Panc1 (cell line): ENCODE data around the gene GSC2. TPM values are rescaled to one million over a fixed set of nuclear protein-coding genes. Genes with fewer than 3 reads are reported as not detected.

Source experiments
- ATAC-seq: fragments of 200-7000 bp; cut with Tn5 transposase; 2 replicates; pipeline ENCODE4 v1.9.1; 2020; ENCODE audit warnings: mild to moderate bottlenecking, moderate library complexity
- BruUV-seq: library from RNA; stranded (reverse); fragments of 400-500 nt; replicated peaks from 2 replicates; lab custom pipeline; 2021; lab: Mats Ljungman, UMichigan
- CTCF ChIA-PET: fragments of 300-600 bp; sonication (Branson Sonifier 250); formaldehyde crosslinking; loops from one replicate; lab custom pipeline; 2022; ENCODE audit warnings: antibody characterized with exemption; lab: Charles Lee
- POLR2A ChIA-PET: fragments of 300-600 bp; sonication (Branson Sonifier 250); formaldehyde crosslinking; loops from one replicate; lab custom pipeline; 2022; ENCODE audit warnings: antibody characterized with exemption; lab: Charles Lee
- DNase-seq: peaks from one replicate; pipeline ENCODE4 v3.0.0-alpha.2; 2010; ENCODE audit warnings: low read depth, low spot score
- H3K27ac ChIP-seq: 2 replicates; pipeline ENCODE4 v1.5.1; 2011; ENCODE audit warnings: mild to moderate bottlenecking, low read length, inconsistent platforms
- H3K27me3 ChIP-seq: fragments of 200-500 bp; sonication (Bioruptor generic); 2 replicates; pipeline ENCODE4 v1.6.0; 2014; ENCODE audit warnings: low read length, inconsistent platforms; ENCODE audit not compliant: control insufficient read depth, insufficient read depth
- H3K36me3 ChIP-seq: fragments of 200-500 bp; sonication (Bioruptor generic); 2 replicates; pipeline ENCODE4 v1.5.1; 2014; ENCODE audit warnings: inconsistent platforms, mild to moderate bottlenecking, low read length, moderate library complexity; ENCODE audit not compliant: control insufficient read depth, insufficient read depth
- H3K4me1 ChIP-seq: 2 replicates; pipeline ENCODE4 v1.5.1; 2011; ENCODE audit warnings: inconsistent platforms, mild to moderate bottlenecking, low read length, moderate library complexity; ENCODE audit not compliant: control insufficient read depth, insufficient read depth
- H3K4me3 ChIP-seq, 2 experiments: 2 replicates each; pipeline ENCODE4 v1.5.1; 2011 to 2012; ENCODE audit warnings: low read depth in 2 of 2, low read length in 2 of 2, mild to moderate bottlenecking in 2 of 2, inconsistent platforms in 1 of 2, moderate library complexity in 1 of 2
- H3K9me3 ChIP-seq: fragments of 200-500 bp; sonication (Bioruptor generic); 2 replicates; pipeline ENCODE4 v1.5.1; 2014; ENCODE audit warnings: low read depth, mild to moderate bottlenecking, inconsistent platforms, low read length, moderate library complexity; ENCODE audit not compliant: control insufficient read depth, insufficient read depth
- POLR2AphosphoS5 ChIP-seq: IDR thresholded peaks from 2 replicates; pipeline ENCODE4 v1.6.1; 2012; ENCODE audit warnings: mild to moderate bottlenecking, low read depth, low read length, moderate library complexity
- SIN3A ChIP-seq: IDR thresholded peaks from 2 replicates; pipeline ENCODE4 v1.6.1; 2012; ENCODE audit warnings: low read depth, mild to moderate bottlenecking, low read length, moderate library complexity, borderline replicate concordance; ENCODE audit not compliant: insufficient read depth
- TCF7L2 ChIP-seq: IDR thresholded peaks from 2 replicates; pipeline ENCODE4 v1.6.1; 2011; ENCODE audit warnings: mild to moderate bottlenecking, low read depth, low read length, inconsistent platforms
- in situ Hi-C: cut with HindIII; loops from 2 replicates; pipeline ENCODE4 v1.10.0; 2016; ENCODE audit warnings: low sequenced_read_pairs, low pct_unique_long_range_greater_than_20kb
- intact Hi-C: fragments of 100-400 bp; cut with micrococcal nuclease; formaldehyde crosslinking; loops from one replicate; pipeline ENCODE4 v1.10.0; 2022; ENCODE audit not compliant: unreplicated experiment
- total RNA-seq: library from RNA; stranded (reverse); gene quantifications from one replicate; pipeline ENCODE4 v1.2.1, GENCODE V29; 2021; ENCODE audit not compliant: unreplicated experiment
- TF ChIP-seq, protein P1 (sequence below), 2 experiments: IDR thresholded peaks; 2 replicates each; pipeline ENCODE4 v1.6.1; 2011 to 2012; ENCODE audit warnings: low read depth in 2 of 2, control low read depth in 1 of 2, low read length in 1 of 2, mild to moderate bottlenecking in 1 of 2, moderate library complexity in 1 of 2; ENCODE audit not compliant: insufficient read depth in 1 of 2
- TF ChIP-seq, protein P2 (sequence below): fragments of 450-650 bp; IDR thresholded peaks from 2 replicates; pipeline ENCODE4 v1.5.1; 2017; ENCODE audit warnings: mild to moderate bottlenecking

GSC2 gene
- total RNA-seq, 1 experiment from 2014 or later: 0.23 TPM

DNA sequence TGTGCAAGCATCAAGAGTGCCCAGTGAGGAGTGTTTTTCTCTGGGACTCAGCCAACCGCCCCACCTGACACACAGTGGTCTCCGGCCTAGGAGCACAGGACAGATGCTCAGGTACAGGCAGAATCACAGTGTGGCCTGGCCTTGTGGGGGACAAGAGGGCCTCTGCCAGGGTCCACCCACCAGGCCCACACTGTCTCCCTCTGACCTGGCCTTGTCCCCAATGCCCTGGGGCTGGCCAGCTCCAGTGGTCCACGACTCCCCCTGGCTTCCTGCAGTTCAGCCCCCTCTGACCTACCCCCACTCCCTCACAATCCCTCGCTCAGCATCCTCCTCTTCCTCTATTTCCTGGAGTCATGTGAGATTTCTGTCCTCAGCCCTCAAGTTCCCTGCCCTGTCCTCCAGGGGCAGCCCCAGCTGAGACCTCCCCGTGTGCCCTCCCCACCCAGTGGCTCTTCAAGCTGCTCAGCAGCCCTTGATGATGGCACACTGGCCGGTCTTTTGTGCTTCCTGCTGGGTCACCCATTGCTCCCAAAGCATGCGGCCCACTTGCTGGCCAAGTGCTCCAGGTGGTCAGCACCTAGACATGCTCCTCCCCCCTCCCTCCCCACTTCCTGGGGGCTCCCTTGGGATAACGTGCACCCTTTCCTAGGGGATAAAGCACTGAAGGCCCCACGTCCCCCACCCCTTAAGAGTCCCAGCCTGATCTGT, 17.2 kb downstream of the GSC2 start:
- ATAC-seq: no peak
- no peaks in the 10 kb centered on the region for H3K36me3 ChIP-seq
- in situ Hi-C loops (no loop called here), intact Hi-C loops (no loop called here)
- no peaks in the 10 kb centered on the region for H3K9me3 ChIP-seq
- no peaks in the 10 kb centered on the region for H3K4me1 ChIP-seq
- no peak overlapping the region for H3K4me3 ChIP-seq
- BruUV-seq: no TSS peak
- CTCF ChIA-PET: no interaction called here
- H3K27ac ChIP-seq: no peak overlapping the region
- TF ChIP-seq, protein P1, sequence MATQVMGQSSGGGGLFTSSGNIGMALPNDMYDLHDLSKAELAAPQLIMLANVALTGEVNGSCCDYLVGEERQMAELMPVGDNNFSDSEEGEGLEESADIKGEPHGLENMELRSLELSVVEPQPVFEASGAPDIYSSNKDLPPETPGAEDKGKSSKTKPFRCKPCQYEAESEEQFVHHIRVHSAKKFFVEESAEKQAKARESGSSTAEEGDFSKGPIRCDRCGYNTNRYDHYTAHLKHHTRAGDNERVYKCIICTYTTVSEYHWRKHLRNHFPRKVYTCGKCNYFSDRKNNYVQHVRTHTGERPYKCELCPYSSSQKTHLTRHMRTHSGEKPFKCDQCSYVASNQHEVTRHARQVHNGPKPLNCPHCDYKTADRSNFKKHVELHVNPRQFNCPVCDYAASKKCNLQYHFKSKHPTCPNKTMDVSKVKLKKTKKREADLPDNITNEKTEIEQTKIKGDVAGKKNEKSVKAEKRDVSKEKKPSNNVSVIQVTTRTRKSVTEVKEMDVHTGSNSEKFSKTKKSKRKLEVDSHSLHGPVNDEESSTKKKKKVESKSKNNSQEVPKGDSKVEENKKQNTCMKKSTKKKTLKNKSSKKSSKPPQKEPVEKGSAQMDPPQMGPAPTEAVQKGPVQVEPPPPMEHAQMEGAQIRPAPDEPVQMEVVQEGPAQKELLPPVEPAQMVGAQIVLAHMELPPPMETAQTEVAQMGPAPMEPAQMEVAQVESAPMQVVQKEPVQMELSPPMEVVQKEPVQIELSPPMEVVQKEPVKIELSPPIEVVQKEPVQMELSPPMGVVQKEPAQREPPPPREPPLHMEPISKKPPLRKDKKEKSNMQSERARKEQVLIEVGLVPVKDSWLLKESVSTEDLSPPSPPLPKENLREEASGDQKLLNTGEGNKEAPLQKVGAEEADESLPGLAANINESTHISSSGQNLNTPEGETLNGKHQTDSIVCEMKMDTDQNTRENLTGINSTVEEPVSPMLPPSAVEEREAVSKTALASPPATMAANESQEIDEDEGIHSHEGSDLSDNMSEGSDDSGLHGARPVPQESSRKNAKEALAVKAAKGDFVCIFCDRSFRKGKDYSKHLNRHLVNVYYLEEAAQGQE (IDR thresholded peaks at IDR 0.05; ENCODE audit: insufficient read depth in 1 of 2, low read depth in 2 of 2, low read length in 1 of 2): no peak
- TF ChIP-seq POLR2AphosphoS5: no peak
- POLR2A ChIA-PET: no interaction called here
- no peaks in the 10 kb centered on the region for H3K27me3 ChIP-seq
- no peak for DNase-seq

DNA sequence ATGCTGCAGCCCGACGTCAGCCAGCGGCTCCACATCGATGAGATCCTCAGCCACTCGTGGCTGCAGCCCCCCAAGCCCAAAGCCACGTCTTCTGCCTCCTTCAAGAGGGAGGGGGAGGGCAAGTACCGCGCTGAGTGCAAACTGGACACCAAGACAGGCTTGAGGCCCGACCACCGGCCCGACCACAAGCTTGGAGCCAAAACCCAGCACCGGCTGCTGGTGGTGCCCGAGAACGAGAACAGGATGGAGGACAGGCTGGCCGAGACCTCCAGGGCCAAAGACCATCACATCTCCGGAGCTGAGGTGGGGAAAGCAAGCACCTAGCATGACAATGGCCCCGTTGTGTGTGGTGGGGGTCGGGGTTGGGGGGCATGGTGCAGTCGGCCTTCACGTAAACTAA, 17.9 kb downstream of the GSC2 start:
- in situ Hi-C loops: no loop called here
- ATAC-seq: no peak
- BruUV-seq: no TSS peak

More for the DNA sequence above, 17.9 kb downstream of the GSC2 start:
- Histone ChIP-seq H3K27ac (no peak overlapping the region), H3K4me3 (no peak overlapping the region), H3K9me3 (no peaks in the 10 kb centered on the region), H3K4me1 (no peaks in the 10 kb centered on the region), H3K27me3 (no peaks in the 10 kb centered on the region), H3K36me3 (no peaks in the 10 kb centered on the region)
- TF ChIP-seq, protein P2, sequence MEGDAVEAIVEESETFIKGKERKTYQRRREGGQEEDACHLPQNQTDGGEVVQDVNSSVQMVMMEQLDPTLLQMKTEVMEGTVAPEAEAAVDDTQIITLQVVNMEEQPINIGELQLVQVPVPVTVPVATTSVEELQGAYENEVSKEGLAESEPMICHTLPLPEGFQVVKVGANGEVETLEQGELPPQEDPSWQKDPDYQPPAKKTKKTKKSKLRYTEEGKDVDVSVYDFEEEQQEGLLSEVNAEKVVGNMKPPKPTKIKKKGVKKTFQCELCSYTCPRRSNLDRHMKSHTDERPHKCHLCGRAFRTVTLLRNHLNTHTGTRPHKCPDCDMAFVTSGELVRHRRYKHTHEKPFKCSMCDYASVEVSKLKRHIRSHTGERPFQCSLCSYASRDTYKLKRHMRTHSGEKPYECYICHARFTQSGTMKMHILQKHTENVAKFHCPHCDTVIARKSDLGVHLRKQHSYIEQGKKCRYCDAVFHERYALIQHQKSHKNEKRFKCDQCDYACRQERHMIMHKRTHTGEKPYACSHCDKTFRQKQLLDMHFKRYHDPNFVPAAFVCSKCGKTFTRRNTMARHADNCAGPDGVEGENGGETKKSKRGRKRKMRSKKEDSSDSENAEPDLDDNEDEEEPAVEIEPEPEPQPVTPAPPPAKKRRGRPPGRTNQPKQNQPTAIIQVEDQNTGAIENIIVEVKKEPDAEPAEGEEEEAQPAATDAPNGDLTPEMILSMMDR: no peak
- TF ChIP-seq POLR2AphosphoS5 (no peak), SIN3A (no peak), TCF7L2 (no peak)
- TF ChIP-seq, protein P1 (IDR thresholded peaks at IDR 0.05; ENCODE audit: insufficient read depth in 1 of 2, low read depth in 2 of 2, low read length in 1 of 2): no peak
- intact Hi-C loops: no loop called here
- CTCF ChIA-PET: no interaction called here
- DNase-seq: no peak
- POLR2A ChIA-PET: interaction anchor here (0.6 kb wide), 1 partner anchor 234 kb away, joined by 4 read pairs; no protein-coding TSS in a partner anchor
